ENCODE measurements around the gene KIRREL1.
A peak's percentile ranks its signal among the peaks of the same experiment; 100 is the strongest.

DNA sequence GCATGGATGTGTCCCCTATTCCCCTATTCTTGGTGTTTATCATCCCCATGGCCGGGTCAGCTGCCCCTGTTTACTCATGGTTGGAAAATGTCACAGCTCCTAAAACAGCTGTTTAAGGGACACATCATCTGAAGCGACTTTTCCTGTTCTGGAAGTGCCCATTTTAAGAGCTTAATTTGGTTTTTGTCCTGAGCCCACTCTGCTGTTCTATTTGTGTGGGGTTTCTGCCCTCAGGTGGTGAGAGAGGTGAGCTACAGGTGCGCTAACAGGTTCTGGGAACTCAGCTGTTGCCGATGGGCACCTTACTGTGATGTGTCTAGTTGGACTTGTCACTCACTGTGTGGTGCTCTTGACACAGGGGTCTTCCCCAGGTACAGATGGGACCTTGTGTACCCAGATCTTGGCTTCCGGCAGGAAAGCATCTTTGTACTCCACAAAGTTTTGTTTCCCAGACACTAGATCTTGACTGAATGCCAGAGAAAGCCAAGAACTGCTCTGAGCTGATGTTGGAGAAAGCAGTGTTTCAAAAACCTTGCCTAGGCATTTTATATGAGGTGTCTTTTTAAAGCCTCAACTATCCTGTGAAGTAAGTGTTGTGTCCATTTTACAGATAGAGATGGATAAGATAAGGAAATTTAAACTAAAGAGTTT lies 128.3 kb downstream of the KIRREL1 start:
- TF ChIP-seq, protein P1, sequence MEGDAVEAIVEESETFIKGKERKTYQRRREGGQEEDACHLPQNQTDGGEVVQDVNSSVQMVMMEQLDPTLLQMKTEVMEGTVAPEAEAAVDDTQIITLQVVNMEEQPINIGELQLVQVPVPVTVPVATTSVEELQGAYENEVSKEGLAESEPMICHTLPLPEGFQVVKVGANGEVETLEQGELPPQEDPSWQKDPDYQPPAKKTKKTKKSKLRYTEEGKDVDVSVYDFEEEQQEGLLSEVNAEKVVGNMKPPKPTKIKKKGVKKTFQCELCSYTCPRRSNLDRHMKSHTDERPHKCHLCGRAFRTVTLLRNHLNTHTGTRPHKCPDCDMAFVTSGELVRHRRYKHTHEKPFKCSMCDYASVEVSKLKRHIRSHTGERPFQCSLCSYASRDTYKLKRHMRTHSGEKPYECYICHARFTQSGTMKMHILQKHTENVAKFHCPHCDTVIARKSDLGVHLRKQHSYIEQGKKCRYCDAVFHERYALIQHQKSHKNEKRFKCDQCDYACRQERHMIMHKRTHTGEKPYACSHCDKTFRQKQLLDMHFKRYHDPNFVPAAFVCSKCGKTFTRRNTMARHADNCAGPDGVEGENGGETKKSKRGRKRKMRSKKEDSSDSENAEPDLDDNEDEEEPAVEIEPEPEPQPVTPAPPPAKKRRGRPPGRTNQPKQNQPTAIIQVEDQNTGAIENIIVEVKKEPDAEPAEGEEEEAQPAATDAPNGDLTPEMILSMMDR (conservative IDR thresholded peaks at IDR 0.05): peak; percentile 87
- TF ChIP-seq EZH2 (IDR thresholded peaks at IDR 0.05; ENCODE audit: low read depth): no peak

Data from PC-9 (cell line).